ENCODE results near the gene CDON.

- TF ChIP-seq CTCF (IDR thresholded peaks at IDR 0.05; ENCODE audit: borderline replicate concordance, extremely low read depth, low read length, poor library complexity, severe bottlenecking) (no peak), EZH2 (IDR thresholded peaks at IDR 0.05; ENCODE audit: borderline replicate concordance, low read depth, low read length, severe bottlenecking) (no peak)
Observed at GRCh38 chr11:126101930-126102283, 39.2 kb upstream of the CDON start.

Data from DND-41 (cell line).